SK-N-SH treated with all-trans-retinoic acid at 6 μM for 48 hours (cell line): ENCODE results near the gene ROBO1.

Experiments
- ATAC-seq: fragments of 200-7000 bp; cut with Tn5 transposase; 3 replicates; pipeline ENCODE4 v1.9.1; 2020; ENCODE audit warnings: mild to moderate bottlenecking, moderate library complexity
- ARNTL ChIP-seq: fragments of 450-650 bp; formaldehyde crosslinking; IDR thresholded peaks from 2 replicates; pipeline ENCODE4 v1.5.0; 2020; ENCODE audit warnings: low read depth, mild to moderate bottlenecking, moderate library complexity, borderline replicate concordance
- CREB5 ChIP-seq: fragments of 250-450 bp; sonication (Bioruptor Pico); IDR thresholded peaks from 2 replicates; pipeline ENCODE4 v1.5.1; 2020; ENCODE audit warnings: low read depth, mild to moderate bottlenecking, moderate library complexity
- CSDC2 ChIP-seq: fragments of 250-450 bp; sonication (Bioruptor Pico); IDR thresholded peaks from 2 replicates; pipeline ENCODE4 v1.5.0; 2020; ENCODE audit warnings: mild to moderate bottlenecking, moderate library complexity
- ESRRG ChIP-seq: fragments of 250-450 bp; sonication (Bioruptor Pico); IDR thresholded peaks from 2 replicates; pipeline ENCODE4 v1.6.1; 2021; ENCODE audit warnings: mild to moderate bottlenecking
- ISL1 ChIP-seq: fragments of 250-450 bp; sonication (Bioruptor Pico); IDR thresholded peaks from 2 replicates; pipeline ENCODE4 v2.1.2; 2022; ENCODE audit warnings: mild to moderate bottlenecking, moderate library complexity
- OSR1 ChIP-seq: fragments of 250-450 bp; sonication (Bioruptor Pico); IDR thresholded peaks from 2 replicates; pipeline ENCODE4 v1.8.0; 2022; ENCODE audit warnings: moderate library complexity, mild to moderate bottlenecking, inconsistent platforms
- PATZ1 ChIP-seq: fragments of 250-450 bp; sonication (Bioruptor Pico); IDR thresholded peaks from 2 replicates; pipeline ENCODE4 v1.8.0; 2020; ENCODE audit warnings: mild to moderate bottlenecking, moderate library complexity, borderline replicate concordance
- RARB ChIP-seq: fragments of 250-450 bp; sonication (Bioruptor Pico); IDR thresholded peaks from 2 replicates; pipeline ENCODE4 v1.8.0; 2021; ENCODE audit warnings: mild to moderate bottlenecking, moderate library complexity
- SNAI2 ChIP-seq: fragments of 250-450 bp; sonication (Bioruptor Pico); IDR thresholded peaks from 2 replicates; pipeline ENCODE4 v1.5.0; 2020; ENCODE audit warnings: mild to moderate bottlenecking, moderate library complexity
- TCF4 ChIP-seq: fragments of 250-450 bp; sonication (Bioruptor Pico); IDR thresholded peaks from 2 replicates; pipeline ENCODE4 v1.8.0; 2021; ENCODE audit warnings: mild to moderate bottlenecking, moderate library complexity, borderline replicate concordance
- TOX ChIP-seq: fragments of 250-450 bp; sonication (Bioruptor Pico); IDR thresholded peaks from 2 replicates; pipeline ENCODE4 v1.8.0; 2021; ENCODE audit warnings: mild to moderate bottlenecking, moderate library complexity, borderline replicate concordance
- ZC3H10 ChIP-seq: fragments of 250-450 bp; sonication (Bioruptor Pico); IDR thresholded peaks from 2 replicates; pipeline ENCODE4 v1.5.1; 2021; ENCODE audit warnings: mild to moderate bottlenecking, moderate library complexity
- ZFP30 ChIP-seq: fragments of 450-650 bp; formaldehyde crosslinking; IDR thresholded peaks from 2 replicates; pipeline ENCODE4 v1.5.0; 2022; ENCODE audit warnings: mild to moderate bottlenecking, moderate library complexity
- ZNF565 ChIP-seq: fragments of 450-650 bp; formaldehyde crosslinking; conservative IDR thresholded peaks from 2 replicates; pipeline ENCODE4 v1.5.0; 2020; ENCODE audit warnings: low read depth, mild to moderate bottlenecking, moderate library complexity
- ZNF70 ChIP-seq: fragments of 450-650 bp; formaldehyde crosslinking; IDR thresholded peaks from 2 replicates; pipeline ENCODE4 v1.5.0; 2020; ENCODE audit warnings: mild to moderate bottlenecking, moderate library complexity
- ZNF8 ChIP-seq: fragments of 450-650 bp; formaldehyde crosslinking; IDR thresholded peaks from 2 replicates; pipeline ENCODE4 v1.5.0; 2020; ENCODE audit warnings: mild to moderate bottlenecking, moderate library complexity
- TF ChIP-seq, protein P1 (sequence below): fragments of 250-450 bp; sonication (Bioruptor Pico); IDR thresholded peaks from 2 replicates; pipeline ENCODE4 v1.5.1; 2021; ENCODE audit warnings: mild to moderate bottlenecking, moderate library complexity

ROBO1 gene

GRCh38 chr3:78868570-78868969 lies 899.2 kb downstream of the ROBO1 start:
- TF ChIP-seq ZFP30 (no peak), ZNF8 (CRISPR knock-in tag) (peak; percentile 64), PATZ1 (CRISPR knock-in tag) (no peak), CREB5 (no peak), TCF4 (CRISPR knock-in tag) (no peak; the same call in 1 of the 2 replicates), TOX (CRISPR knock-in tag) (no peak)
- TF ChIP-seq, protein P1, sequence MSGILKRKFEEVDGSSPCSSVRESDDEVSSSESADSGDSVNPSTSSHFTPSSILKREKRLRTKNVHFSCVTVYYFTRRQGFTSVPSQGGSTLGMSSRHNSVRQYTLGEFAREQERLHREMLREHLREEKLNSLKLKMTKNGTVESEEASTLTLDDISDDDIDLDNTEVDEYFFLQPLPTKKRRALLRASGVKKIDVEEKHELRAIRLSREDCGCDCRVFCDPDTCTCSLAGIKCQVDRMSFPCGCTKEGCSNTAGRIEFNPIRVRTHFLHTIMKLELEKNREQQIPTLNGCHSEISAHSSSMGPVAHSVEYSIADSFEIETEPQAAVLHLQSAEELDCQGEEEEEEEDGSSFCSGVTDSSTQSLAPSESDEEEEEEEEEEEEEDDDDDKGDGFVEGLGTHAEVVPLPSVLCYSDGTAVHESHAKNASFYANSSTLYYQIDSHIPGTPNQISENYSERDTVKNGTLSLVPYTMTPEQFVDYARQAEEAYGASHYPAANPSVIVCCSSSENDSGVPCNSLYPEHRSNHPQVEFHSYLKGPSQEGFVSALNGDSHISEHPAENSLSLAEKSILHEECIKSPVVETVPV (CRISPR knock-in tag), result no peak
- no peak; the same call in 2 of the 3 replicates for ATAC-seq

DNA sequence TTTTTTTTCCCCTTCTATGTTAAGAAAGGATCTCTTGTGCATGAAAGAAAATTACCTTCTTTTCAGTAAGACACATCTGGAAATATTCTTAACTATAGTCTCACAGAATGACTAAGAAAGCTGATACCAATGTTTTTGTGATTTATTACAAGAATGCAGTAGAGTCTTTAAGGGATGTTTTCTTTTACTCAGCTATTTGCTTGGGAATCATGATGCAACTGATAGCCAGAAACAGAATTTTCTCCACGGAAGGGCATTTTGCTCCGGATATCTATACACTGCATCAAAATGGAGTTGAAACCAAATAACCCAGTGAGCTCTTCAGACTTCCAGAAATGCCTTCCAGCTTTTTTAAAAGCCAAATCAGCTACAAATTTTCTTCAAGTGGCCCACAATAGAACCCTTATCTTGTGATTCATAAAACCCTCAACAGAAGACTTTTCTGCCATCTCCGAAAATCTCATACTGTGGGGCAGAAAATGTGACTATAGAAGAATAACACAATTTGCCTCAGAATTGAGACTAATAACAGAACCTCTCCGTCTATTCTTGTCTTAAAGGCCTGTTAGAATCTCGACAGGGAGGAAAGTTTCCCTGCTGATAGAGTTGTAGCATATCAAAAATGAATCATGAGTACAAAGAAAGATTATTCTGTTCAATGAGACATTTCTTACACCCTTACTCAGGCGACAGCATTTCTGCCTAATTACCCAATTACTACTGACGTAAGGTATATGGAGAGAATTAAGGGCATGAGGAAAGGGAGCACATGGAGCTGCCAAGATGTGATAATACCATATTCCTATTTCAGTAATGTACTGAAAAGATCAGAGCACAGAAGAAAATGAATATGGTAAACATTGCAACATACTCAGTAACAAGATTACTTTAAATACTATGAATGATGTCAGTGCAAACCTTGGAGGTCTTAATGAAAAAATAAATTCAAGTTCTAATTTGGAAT lies 900.1 kb downstream of the ROBO1 start:
- TF ChIP-seq SNAI2 (CRISPR knock-in tag) (no peak), ARNTL (CRISPR knock-in tag) (no peak), ESRRG (CRISPR knock-in tag) (no peak), ISL1 (peak; percentile 60), ZC3H10 (CRISPR knock-in tag) (no peak)
- peak; percentile 82 for ATAC-seq

DNA sequence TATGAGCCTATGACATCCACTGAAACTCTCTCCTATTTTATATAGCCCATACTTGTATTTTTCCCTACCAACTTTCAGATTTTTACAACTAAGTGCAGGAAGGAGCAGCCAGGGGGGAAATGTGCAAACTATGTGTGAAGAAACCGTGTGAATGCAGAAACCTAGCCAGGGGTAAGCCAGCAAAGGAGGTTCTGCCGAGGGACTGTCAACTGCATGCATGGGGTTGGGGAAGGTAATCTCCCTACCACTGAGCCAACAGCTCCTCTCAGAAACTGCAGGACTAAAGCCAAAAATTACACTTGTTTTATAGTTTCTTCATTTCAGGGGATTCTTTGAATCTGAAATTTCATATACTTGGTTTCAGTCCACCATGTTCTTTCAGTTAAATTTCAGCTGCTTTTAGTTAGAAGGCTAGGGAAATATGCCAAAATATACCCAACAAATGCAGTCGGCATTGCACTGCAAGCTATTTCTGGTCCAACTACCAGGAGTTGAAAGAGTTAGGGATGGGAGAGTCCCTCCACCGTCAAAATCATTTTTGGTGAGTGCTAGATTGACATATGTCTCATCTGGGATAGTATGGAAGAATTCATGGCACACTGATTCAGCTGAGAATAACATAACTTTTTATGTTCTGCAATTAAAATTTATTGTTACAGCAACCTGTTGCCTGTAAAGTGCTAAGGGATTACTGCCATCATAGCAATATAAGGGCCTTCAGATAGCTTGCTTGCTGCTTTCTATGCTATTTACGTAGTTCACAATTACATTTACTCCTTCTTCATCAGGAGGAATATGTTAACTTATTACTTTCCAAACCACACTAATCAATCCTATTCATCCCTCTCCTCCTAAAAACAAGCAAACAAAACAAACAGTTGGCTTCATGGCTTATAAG lies 904.2 kb downstream of the ROBO1 start:
- no peak for ATAC-seq
- TF ChIP-seq ISL1 (no peak), TCF4 (CRISPR knock-in tag) (no peak), ESRRG (CRISPR knock-in tag) (no peak), PATZ1 (CRISPR knock-in tag) (no peak), ZNF70 (no peak), ZNF565 (no peak), OSR1 (CRISPR knock-in tag) (no peak), CSDC2 (CRISPR knock-in tag) (no peak), TOX (CRISPR knock-in tag) (no peak), SNAI2 (CRISPR knock-in tag) (no peak), ZNF8 (CRISPR knock-in tag) (no peak), RARB (CRISPR knock-in tag) (no peak), CREB5 (no peak)
- TF ChIP-seq, protein P1 (CRISPR knock-in tag), result no peak
